ENCODE results near the gene ZNF431.

- TF ChIP-seq ELK1 (CRISPR knock-in tag; IDR thresholded peaks at IDR 0.05) (no peak), CTCF (IDR thresholded peaks at IDR 0.05 in 2 of 3, conservative IDR thresholded peaks at IDR 0.05 in 1 of 3; ENCODE audit: insufficient read depth in 2 of 3, low read depth in 1 of 3, low read length in 3 of 3) (no peak), MLX (CRISPR knock-in tag; conservative IDR thresholded peaks at IDR 0.05) (no peak), ZNF24 (IDR thresholded peaks at IDR 0.05) (no peak), HDAC6 (IDR thresholded peaks at IDR 0.05; ENCODE audit: low read depth, low read length) (no peak), SP1 (CRISPR knock-in tag; IDR thresholded peaks at IDR 0.05) (no peak), CC2D1A (IDR thresholded peaks at IDR 0.05) (no peak)
Observed at GRCh38 chr19:21092109-21092508, 49.7 kb upstream of the ZNF431 start.
